AG09309 (cell line): ENCODE data around the gene KRT16.

ENCODE experiments used
- DNase-seq: peaks from one replicate; pipeline ENCODE4 v3.0.0-alpha.2; 2010; ENCODE audit warnings: low read depth
- H3K4me3 ChIP-seq: 2 replicates; pipeline ENCODE4 v1.5.1; 2011; ENCODE audit warnings: mild to moderate bottlenecking, low read depth, low read length, moderate library complexity; ENCODE audit not compliant: control insufficient read depth
- CTCF ChIP-seq: IDR thresholded peaks from 2 replicates; pipeline ENCODE4 v1.5.1; 2011; ENCODE audit warnings: mild to moderate bottlenecking, low read depth, low read length, inconsistent platforms; ENCODE audit not compliant: insufficient read depth, control insufficient read depth; ENCODE audit errors: missing control alignments

KRT16 gene

GRCh38 chr17:41636652-41637051 lies 24.1 kb upstream of the KRT16 start:
- TF ChIP-seq CTCF: no peak
- H3K4me3 ChIP-seq: no peak overlapping the region
- DNase-seq: no peak

GRCh38 chr17:41635121-41636097 lies 22.8 kb upstream of the KRT16 start:
- no peak for DNase-seq
- H3K4me3 ChIP-seq: no peak overlapping the region
- TF ChIP-seq CTCF: no peak

GRCh38 chr17:41634639-41635038 lies 22.1 kb upstream of the KRT16 start:
- no peak for DNase-seq
- no peak overlapping the region for H3K4me3 ChIP-seq
- TF ChIP-seq CTCF: no peak

- DNase-seq: no peak
- H3K4me3 ChIP-seq: no peak overlapping the region
- TF ChIP-seq CTCF: no peak
Observed at GRCh38 chr17:41633556-41634199, 21.1 kb upstream of the KRT16 start.

GRCh38 chr17:41632482-41633105 lies 20.0 kb upstream of the KRT16 start:
- TF ChIP-seq CTCF: no peak
- H3K4me3 ChIP-seq: no peak overlapping the region
- no peak for DNase-seq

- H3K4me3 ChIP-seq: no peak overlapping the region
- no peak for DNase-seq
- TF ChIP-seq CTCF: no peak
Observed at GRCh38 chr17:41631898-41632285, 19.3 kb upstream of the KRT16 start.
